Keratinocyte (primary cell): ENCODE measurements around the gene SPTBN5. TPM values are rescaled to one million over a fixed set of nuclear protein-coding genes. Genes with fewer than 3 reads are reported as not detected.

Experiments used
- DNase-seq: peaks from one replicate; pipeline ENCODE4 v3.0.0-alpha.2; 2011; ENCODE audit warnings: low read depth, missing footprints, low spot score
- FAIRE-seq: peaks from 2 replicates; lab custom pipeline; 2011; peaks lifted over from hg19 to GRCh38; lab: Jason Lieb, UNC
- H2AFZ ChIP-seq: 2 replicates; pipeline ENCODE4 v1.6.0; 2012; ENCODE audit warnings: low read length, control low read depth, inconsistent platforms; ENCODE audit not compliant: control insufficient read depth
- H3K27ac ChIP-seq: 2 replicates; pipeline ENCODE4 v1.5.1; 2011; ENCODE audit warnings: low read length; ENCODE audit not compliant: control insufficient read depth, insufficient read depth
- H3K27me3 ChIP-seq: 3 replicates; pipeline ENCODE4 v1.6.0; 2011; ENCODE audit warnings: low read length; ENCODE audit not compliant: control insufficient read depth, insufficient read depth; ENCODE audit errors: extremely low read depth
- H3K36me3 ChIP-seq, 2 experiments: 2 replicates in 1 of 2; 3 replicates in 1 of 2; pipeline ENCODE4 v1.5.1; 2011; ENCODE audit warnings: low read length in 2 of 2, mild to moderate bottlenecking in 1 of 2; ENCODE audit not compliant: control insufficient read depth in 2 of 2, insufficient read depth in 2 of 2; ENCODE audit errors: extremely low read depth in 1 of 2
- H3K4me1 ChIP-seq: 3 replicates; pipeline ENCODE4 v1.5.1; 2011; ENCODE audit warnings: low read length; ENCODE audit not compliant: control insufficient read depth, insufficient read depth; ENCODE audit errors: extremely low read depth
- H3K4me2 ChIP-seq: 3 replicates; pipeline ENCODE4 v1.6.0; 2011; ENCODE audit warnings: low read depth, low read length; ENCODE audit not compliant: control insufficient read depth, insufficient read depth; ENCODE audit errors: extremely low read depth
- H3K4me3 ChIP-seq, 3 experiments: fragments of 200-600 bp in 1 of 3; sonication (generic) in 1 of 3; 2 replicates in 2 of 3; 3 replicates in 1 of 3; pipeline ENCODE4 v1.5.1; 2011 to 2016; ENCODE audit warnings: low read length in 3 of 3, mild to moderate bottlenecking in 3 of 3, control low read depth in 2 of 3, inconsistent platforms in 1 of 3, low read depth in 1 of 3, mixed read lengths in 1 of 3, mixed run types in 1 of 3, moderate library complexity in 1 of 3; ENCODE audit not compliant: control insufficient read depth in 2 of 3, insufficient read depth in 2 of 3; ENCODE audit errors: extremely low read depth in 1 of 3
- H3K79me2 ChIP-seq: 2 replicates; pipeline ENCODE4 v1.6.0; 2012; ENCODE audit warnings: low read length; ENCODE audit not compliant: control insufficient read depth, insufficient read depth
- H3K9ac ChIP-seq: 3 replicates; pipeline ENCODE4 v1.6.0; 2011; ENCODE audit warnings: low read length; ENCODE audit not compliant: control insufficient read depth, insufficient read depth; ENCODE audit errors: extremely low read depth
- H3K9me1 ChIP-seq: 3 replicates; pipeline ENCODE4 v1.6.0; 2011; ENCODE audit warnings: low read length; ENCODE audit not compliant: control insufficient read depth, insufficient read depth; ENCODE audit errors: extremely low read depth
- H3K9me3 ChIP-seq: 2 replicates; pipeline ENCODE4 v1.5.1; 2012; ENCODE audit warnings: low read depth, low read length; ENCODE audit not compliant: control insufficient read depth
- H4K20me1 ChIP-seq: 3 replicates; pipeline ENCODE4 v1.6.0; 2011; ENCODE audit warnings: low read length; ENCODE audit not compliant: control insufficient read depth, insufficient read depth; ENCODE audit errors: extremely low read depth
- CTCF ChIP-seq, 3 experiments: IDR thresholded peaks in 1 of 3; conservative IDR thresholded peaks in 1 of 3; optimal IDR thresholded peaks in 1 of 3; 2 replicates in 2 of 3; 3 replicates in 1 of 3; pipeline versions ENCODE3 to v1.5.1; 2011; ENCODE audit warnings: low read length in 3 of 3, mild to moderate bottlenecking in 3 of 3, moderate library complexity in 2 of 3, control low read depth in 1 of 3, inconsistent platforms in 1 of 3; ENCODE audit not compliant: insufficient read depth in 2 of 3; ENCODE audit errors: extremely low read depth in 1 of 3
- EZH2 ChIP-seq: IDR thresholded peaks from one replicate; pipeline ENCODE4 v1.6.1; 2012; ENCODE audit warnings: inconsistent platforms, mild to moderate bottlenecking, low read length, moderate library complexity
- dilution Hi-C: fragments of 300-500 bp; cut with MboI; formaldehyde crosslinking; loops from one replicate; pipeline ENCODE4 v1.7.0; 2020; ENCODE audit warnings: low sequenced_read_pairs; ENCODE audit not compliant: extremely low pct_ligation_motif_present
- polyA plus RNA-seq, 5 experiments: library from polyadenylated mRNA; depleted of rRNA in 3 of 5; stranded (reverse) in 3 of 5; stranded (forward) in 1 of 5; unstranded in 1 of 5; fragments of >200 nt; gene quantifications; 1 replicate in 1 of 5; 2 replicates in 3 of 5; 3 replicates in 1 of 5; pipeline versions ENCODE4 v1.2.1 to v1.2.3, GENCODE V29; 2011 to 2012; ENCODE audit warnings: missing spikeins in 2 of 5, low read depth in 1 of 5, low replicate concordance in 1 of 5

SPTBN5 gene
- polyA plus RNA-seq, 1 donor (not counting 4 experiments of a cell fraction or from before 2014, with no cell fraction given) = 0.66 TPM

- Histone ChIP-seq H3K4me1 (peaks cover 19% of the 10 kb centered on the region), H3K4me3 (no peak overlapping the region), H3K4me2 (no peak overlapping the region), H3K36me3 (peaks cover 5 to 17% of the 10 kb centered on the region in 2 experiments), H2AFZ (no peak overlapping the region), H3K79me2 (no peaks in the 10 kb centered on the region), H3K27me3 (no peaks in the 10 kb centered on the region), H3K9ac (no peak overlapping the region), H3K9me1 (no peaks in the 10 kb centered on the region), H3K27ac (no peak overlapping the region), H3K9me3 (no peaks in the 10 kb centered on the region), H4K20me1 (no peaks in the 10 kb centered on the region)
- DNase-seq (no peak), FAIRE-seq (no peak)
- dilution Hi-C loops = no loop called here
- TF ChIP-seq CTCF (optimal IDR thresholded peaks at IDR 0.05 in 1 of 3, IDR thresholded peaks at IDR 0.05 in 1 of 3, conservative IDR thresholded peaks at IDR 0.05 in 1 of 3; ENCODE audit: extremely low read depth in 1 of 3, insufficient read depth in 2 of 3, low read length in 3 of 3) (no peak), EZH2 (no peak)
Observed at GRCh38 chr15:41895957-41896356, 2.1 kb upstream of the SPTBN5 start.

GRCh38 chr15:41895491-41895890, 1.6 kb upstream of the SPTBN5 start:
- H3K4me2 ChIP-seq = no peak overlapping the region

More at GRCh38 chr15:41895491-41895890, 1.6 kb upstream of the SPTBN5 start:
- Histone ChIP-seq H3K9me1 (no peaks in the 10 kb centered on the region), H3K27ac (no peak overlapping the region), H3K9ac (peak overlapping the region; percentile 72), H3K9me3 (no peaks in the 10 kb centered on the region), H3K79me2 (no peaks in the 10 kb centered on the region), H4K20me1 (no peaks in the 10 kb centered on the region), H3K36me3 (peaks cover 5 to 14% of the 10 kb centered on the region in 2 experiments), H2AFZ (no peak overlapping the region), H3K27me3 (no peaks in the 10 kb centered on the region), H3K4me3 (no peak overlapping the region), H3K4me1 (peaks cover 19% of the 10 kb centered on the region)
- dilution Hi-C loops = no loop called here
- TF ChIP-seq EZH2 = no peak
- no peak for TF ChIP-seq CTCF (optimal IDR thresholded peaks at IDR 0.05 in 1 of 3, IDR thresholded peaks at IDR 0.05 in 1 of 3, conservative IDR thresholded peaks at IDR 0.05 in 1 of 3; ENCODE audit: extremely low read depth in 1 of 3, insufficient read depth in 2 of 3, low read length in 3 of 3)
- DNase-seq = no peak
- FAIRE-seq = no peak
